Fibroblast of the aortic adventitia (primary cell): ENCODE data around the gene SLC66A2. TPM values are rescaled to one million over a fixed set of nuclear protein-coding genes. Genes with fewer than 3 reads are reported as not detected.

Source experiments
- DNase-seq: peaks from one replicate; pipeline ENCODE4 v3.0.0-alpha.2; 2010; ENCODE audit warnings: low read depth
- H3K4me3 ChIP-seq: 2 replicates; pipeline ENCODE4 v1.5.1; 2011; ENCODE audit warnings: low read depth, mild to moderate bottlenecking, control low read depth, low read length, moderate library complexity
- total RNA-seq: library from RNA; depleted of rRNA; stranded (reverse); fragments of >200 nt; gene quantifications from 2 replicates; pipeline ENCODE4 v1.2.3, GENCODE V29; 2012; ENCODE audit warnings: low replicate concordance
- TF ChIP-seq, protein P1 (sequence below): IDR thresholded peaks from 2 replicates; pipeline ENCODE4 v1.5.1; 2011; ENCODE audit warnings: mild to moderate bottlenecking, low read length, control low read depth, inconsistent platforms; ENCODE audit not compliant: insufficient read depth

SLC66A2 gene
- total RNA-seq, 1 donor = 15.6 TPM

- H3K4me3 ChIP-seq = no peak overlapping the region
- TF ChIP-seq, protein P1, sequence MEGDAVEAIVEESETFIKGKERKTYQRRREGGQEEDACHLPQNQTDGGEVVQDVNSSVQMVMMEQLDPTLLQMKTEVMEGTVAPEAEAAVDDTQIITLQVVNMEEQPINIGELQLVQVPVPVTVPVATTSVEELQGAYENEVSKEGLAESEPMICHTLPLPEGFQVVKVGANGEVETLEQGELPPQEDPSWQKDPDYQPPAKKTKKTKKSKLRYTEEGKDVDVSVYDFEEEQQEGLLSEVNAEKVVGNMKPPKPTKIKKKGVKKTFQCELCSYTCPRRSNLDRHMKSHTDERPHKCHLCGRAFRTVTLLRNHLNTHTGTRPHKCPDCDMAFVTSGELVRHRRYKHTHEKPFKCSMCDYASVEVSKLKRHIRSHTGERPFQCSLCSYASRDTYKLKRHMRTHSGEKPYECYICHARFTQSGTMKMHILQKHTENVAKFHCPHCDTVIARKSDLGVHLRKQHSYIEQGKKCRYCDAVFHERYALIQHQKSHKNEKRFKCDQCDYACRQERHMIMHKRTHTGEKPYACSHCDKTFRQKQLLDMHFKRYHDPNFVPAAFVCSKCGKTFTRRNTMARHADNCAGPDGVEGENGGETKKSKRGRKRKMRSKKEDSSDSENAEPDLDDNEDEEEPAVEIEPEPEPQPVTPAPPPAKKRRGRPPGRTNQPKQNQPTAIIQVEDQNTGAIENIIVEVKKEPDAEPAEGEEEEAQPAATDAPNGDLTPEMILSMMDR = no peak
- DNase-seq = no peak
These were observed 97.5 kb downstream of the SLC66A2 start for GRCh38 chr18:79853993-79854364.

DNA sequence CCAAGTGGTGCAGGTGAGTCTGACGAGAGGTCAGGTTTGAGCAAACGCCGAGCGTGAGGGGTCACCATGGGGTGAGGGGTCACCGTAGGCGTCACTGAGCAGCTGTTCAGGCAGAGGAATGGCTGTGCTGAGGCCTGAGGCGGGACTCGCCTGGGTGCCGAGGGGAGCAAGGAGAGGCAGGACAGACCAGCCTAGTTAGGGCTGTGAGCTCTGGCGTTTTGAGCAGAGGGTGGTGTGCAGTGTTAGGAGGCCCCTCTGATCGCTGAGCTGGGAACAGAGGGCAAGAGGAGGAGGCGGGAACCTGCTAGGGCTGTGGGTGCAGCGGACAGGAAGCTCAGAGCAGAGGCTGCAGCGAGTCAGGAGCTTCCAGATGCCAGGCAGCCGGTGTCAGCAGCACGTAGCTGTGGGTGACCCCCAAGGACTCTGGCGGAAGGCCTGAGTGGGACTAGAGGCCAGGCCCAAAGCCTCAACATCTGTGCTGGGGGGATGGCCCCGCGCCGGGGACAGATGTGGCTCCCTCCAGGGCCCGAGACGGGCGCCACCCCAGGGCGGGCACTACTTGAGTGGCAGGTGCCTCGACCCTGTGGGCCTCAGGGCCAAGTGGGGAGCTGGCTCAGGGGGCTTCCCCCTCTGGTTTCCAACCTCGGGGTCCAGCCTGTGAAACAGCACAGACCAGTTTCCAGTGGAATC lies 98.0 kb downstream of the SLC66A2 start:
- TF ChIP-seq, protein P1 = no peak
- DNase-seq = no peak

GRCh38 chr18:79852561-79853302 lies 98.7 kb downstream of the SLC66A2 start:
- TF ChIP-seq, protein P1 = no peak
- DNase-seq = no peak
- H3K4me3 ChIP-seq = no peak overlapping the region

More for the DNA sequence above, 98.0 kb downstream of the SLC66A2 start:
- no peak overlapping the region for H3K4me3 ChIP-seq

Other genes with a start within 250 kb of the SLC66A2 start
- not detected in 2 replicates for gene KCNG2, start 153.7 kb downstream of the SLC66A2 start, total RNA-seq
- gene HSBP1L1, start 13.0 kb upstream of the SLC66A2 start, total RNA-seq = 2.5 and 7.2 TPM in 2 replicates
- 54.6 and 62.2 TPM in 2 replicates for gene TXNL4A, start 36.9 kb upstream of the SLC66A2 start, total RNA-seq
- 17.6 and 20.1 TPM in 2 replicates for gene RBFA, start 82.8 kb upstream of the SLC66A2 start, total RNA-seq
- gene ADNP2, start 157.6 kb upstream of the SLC66A2 start, total RNA-seq = 8.7 and 23.9 TPM in 2 replicates